GM12873 (cell line): ENCODE measurements around the gene ZBTB16.
A peak's percentile ranks its signal among the peaks of the same experiment; 100 is the strongest.

Source experiments
- TF ChIP-seq, protein P1 (sequence below): IDR thresholded peaks from 2 replicates; pipeline ENCODE4 v1.5.1; 2012; ENCODE audit warnings: low read depth, mild to moderate bottlenecking, moderate library complexity, low read length, control low read depth; ENCODE audit not compliant: insufficient read depth; ENCODE audit errors: missing control alignments

Gene ZBTB16

DNA sequence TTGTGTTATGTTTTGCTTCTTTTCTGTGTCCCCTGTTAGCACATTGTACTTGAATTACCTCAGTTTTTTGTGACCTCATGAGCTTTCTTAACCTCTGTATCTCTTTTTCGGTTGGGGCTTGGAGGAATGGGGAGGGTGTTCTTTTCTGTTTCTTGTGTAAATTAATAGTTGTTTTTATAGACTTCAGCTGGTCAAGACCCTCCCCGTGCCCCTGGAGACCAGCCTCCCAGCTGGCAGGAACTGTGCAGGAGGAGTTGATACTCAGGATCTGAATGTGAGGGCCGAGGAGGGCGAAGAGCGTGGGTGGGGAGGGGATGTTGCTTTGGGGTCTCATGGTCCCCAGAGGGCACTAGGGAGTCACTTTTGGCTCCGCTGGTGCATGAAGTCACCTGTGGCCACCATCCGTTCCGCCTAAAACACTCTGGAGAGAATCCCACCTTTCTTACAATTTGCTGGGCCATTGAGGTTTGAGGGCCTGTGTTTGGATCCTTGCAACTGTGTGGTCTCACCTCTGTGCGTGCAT lies 192.4 kb downstream of the ZBTB16 start:
- TF ChIP-seq, protein P1, sequence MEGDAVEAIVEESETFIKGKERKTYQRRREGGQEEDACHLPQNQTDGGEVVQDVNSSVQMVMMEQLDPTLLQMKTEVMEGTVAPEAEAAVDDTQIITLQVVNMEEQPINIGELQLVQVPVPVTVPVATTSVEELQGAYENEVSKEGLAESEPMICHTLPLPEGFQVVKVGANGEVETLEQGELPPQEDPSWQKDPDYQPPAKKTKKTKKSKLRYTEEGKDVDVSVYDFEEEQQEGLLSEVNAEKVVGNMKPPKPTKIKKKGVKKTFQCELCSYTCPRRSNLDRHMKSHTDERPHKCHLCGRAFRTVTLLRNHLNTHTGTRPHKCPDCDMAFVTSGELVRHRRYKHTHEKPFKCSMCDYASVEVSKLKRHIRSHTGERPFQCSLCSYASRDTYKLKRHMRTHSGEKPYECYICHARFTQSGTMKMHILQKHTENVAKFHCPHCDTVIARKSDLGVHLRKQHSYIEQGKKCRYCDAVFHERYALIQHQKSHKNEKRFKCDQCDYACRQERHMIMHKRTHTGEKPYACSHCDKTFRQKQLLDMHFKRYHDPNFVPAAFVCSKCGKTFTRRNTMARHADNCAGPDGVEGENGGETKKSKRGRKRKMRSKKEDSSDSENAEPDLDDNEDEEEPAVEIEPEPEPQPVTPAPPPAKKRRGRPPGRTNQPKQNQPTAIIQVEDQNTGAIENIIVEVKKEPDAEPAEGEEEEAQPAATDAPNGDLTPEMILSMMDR = peak; percentile 5

DNA sequence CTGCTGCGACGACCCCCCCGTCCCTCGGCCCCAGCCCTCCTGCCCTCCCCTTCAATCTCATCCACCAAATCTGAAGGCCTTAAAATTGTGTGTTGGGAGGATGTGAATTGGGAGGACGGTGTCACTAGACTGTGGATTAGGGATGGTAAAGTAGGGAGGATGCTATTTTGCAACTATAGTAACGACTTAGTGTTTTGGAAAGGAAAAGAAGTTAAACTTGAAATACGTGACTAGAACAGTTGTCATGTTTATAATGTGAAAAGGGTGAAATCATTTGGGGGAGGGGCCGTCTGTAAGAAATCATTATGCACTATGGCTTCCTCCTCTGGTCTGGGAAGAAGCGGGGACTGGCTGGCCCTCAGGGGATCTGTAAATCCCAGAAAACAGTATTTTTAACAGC lies 193.3 kb downstream of the ZBTB16 start:
- TF ChIP-seq, protein P1 = no peak

DNA sequence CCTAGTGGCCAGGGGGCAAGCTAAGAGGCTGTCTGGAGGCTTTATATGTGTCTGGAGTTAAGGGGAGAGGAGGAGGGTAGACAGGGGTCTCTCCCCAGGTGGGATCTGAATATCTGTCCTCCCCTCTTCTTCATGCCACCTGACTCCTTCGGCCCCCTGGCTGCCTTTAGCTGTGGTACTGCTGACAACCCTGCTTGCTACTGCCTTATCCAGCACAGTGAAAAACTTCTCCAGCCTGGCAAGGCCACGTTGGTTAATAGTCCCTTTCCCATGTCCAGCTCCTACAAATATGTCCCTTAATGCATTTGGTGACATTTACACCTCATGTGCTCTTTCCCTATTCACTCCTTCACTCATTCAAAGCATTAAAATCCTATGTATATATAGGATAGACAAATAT lies 194.3 kb downstream of the ZBTB16 start:
- TF ChIP-seq, protein P1 = no peak

DNA sequence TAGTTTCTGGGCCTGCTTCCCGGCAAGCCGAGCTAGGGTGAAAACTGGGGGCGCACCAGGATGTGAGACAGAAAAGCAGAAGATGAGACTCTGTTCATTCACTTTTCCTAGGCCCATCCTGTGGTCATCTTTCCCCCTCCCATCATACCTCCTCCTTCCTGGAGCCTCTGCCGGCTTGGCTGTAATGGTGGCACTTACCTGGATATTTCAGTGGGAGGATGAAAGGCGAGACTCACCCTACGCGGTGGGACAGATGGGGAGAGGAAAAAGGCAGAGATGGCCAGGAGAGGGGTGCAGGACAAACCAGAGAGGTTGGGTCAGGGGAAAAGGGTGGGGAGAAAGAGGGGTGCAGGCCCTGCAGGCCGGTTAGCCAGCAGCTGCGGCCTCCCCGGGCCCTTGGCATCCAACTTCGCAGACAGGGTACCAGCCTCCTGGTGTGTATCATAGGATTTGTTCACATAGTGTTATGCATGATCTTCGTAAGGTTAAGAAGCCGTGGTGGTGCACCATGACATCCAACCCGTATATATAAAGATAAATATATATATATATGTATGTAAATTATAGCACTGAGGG lies 195.1 kb downstream of the ZBTB16 start:
- TF ChIP-seq, protein P1 = no peak

DNA sequence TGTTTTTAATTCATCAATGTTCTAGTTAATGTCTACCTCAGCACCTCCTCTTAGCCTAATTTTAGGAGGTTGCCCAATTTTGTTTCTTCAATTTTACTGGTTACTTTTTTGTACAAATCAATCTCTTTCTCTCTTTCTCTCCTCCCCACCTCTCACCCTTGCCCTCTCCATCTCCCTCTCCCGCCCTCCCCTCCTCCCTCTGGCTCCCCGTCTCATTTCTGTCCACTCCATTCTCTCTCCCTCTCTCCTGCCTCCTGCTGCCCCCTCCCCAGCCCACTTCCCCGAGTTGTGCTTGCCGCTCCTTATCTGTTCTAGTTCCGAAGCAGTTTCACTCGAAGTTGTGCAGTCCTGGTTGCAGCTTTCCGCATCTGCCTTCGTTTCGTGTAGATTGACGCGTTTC lies 195.8 kb downstream of the ZBTB16 start:
- TF ChIP-seq, protein P1 = no peak

DNA sequence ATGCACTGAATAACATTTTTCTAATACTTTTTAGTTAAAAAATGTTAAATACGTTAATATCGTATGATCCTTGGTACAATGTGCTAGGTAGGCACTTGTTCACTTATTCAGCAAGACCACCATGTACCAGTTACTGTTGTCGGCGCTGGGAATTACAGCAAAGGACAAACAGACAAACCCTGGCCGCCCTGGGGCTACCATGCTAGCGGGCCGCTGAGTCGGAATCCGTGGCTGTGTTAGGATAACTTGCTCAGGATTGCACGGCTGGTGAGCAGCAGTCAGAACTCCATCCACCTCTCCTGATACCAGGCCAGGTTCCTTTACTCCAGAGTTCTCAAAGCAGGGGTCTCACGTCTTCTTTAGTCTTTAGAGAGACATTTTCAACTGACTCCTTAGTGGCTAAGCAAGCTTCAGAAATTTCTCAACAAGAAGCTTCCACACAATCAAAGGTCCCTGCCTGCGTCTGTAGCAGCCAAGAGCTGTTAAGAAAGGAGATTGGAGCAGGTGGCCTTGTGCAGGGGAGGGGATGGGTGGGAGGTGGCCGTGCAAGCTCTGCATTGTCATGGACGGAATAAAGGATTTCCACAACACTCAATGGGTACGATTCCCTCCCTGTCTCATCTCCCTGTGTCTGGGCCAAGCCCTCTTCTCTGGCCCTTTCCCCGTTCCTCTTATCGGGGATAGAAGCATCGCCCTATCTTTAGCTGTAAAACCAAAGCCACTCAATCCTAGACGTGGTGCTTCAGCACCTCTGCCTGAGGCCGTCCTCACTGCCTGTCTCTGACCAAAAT lies 196.9 kb downstream of the ZBTB16 start:
- TF ChIP-seq, protein P1 = no peak

DNA sequence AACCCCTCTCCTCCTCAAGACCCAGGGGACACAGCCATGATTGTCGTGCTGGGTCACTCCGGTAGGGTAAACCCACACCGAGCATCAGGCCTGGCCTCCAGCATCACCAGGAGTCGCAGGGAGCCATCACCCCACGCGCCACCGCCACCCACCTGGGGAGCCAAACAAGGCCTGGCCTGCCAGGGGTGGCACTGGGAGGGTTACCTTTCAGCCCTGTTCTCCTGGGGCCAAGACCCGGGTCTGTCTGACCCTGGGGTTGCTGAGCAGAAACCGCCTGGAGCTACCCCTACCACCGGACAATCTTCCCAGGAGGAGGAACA lies 197.4 kb downstream of the ZBTB16 start:
- TF ChIP-seq, protein P1 = no peak
